Ammon's horn (tissue), 1 donor: ENCODE data around the gene TLE6.
A peak's percentile ranks its signal among the peaks of the same experiment; 100 is the strongest.
"Not testable (repeated sequence)": the region's sequence is repeated elsewhere in the genome, so short reads cannot be mapped to it uniquely, and the experiment has no call there.

ENCODE experiments used
- DNase-seq: peaks from one replicate; pipeline ENCODE4 v3.0.0-alpha.2; 2016; ENCODE audit warnings: low spot score

Gene TLE6

GRCh38 chr19:3029065-3029923 is 51.9 kb downstream of the TLE6 start, which contains the start of gene TLE2:
Gene TLE2 (minus strand): TSS chr19:3029280. CDS start chr19:3028904, 376 bp downstream.
- DNase-seq: no peak

GRCh38 chr19:3031607-3031867 is 54.2 kb downstream of the TLE6 start:
- no peak for DNase-seq

GRCh38 chr19:3033595-3034405 is 56.4 kb downstream of the TLE6 start:
- DNase-seq: peak; percentile 15

GRCh38 chr19:3034406-3034655 is 57.0 kb downstream of the TLE6 start:
- DNase-seq: no peak

- DNase-seq: peak; percentile 10
Measured at GRCh38 chr19:3034656-3035541, 57.5 kb downstream of the TLE6 start.

- peak; percentile 98 for DNase-seq
Measured at GRCh38 chr19:3035542-3036118, 58.3 kb downstream of the TLE6 start.

GRCh38 chr19:3036119-3036976 is 59.0 kb downstream of the TLE6 start:
- DNase-seq: peak; percentile 97

GRCh38 chr19:3036977-3037544 is 59.7 kb downstream of the TLE6 start:
- not testable (repeated sequence) for DNase-seq

GRCh38 chr19:3038214-3038613 is 60.9 kb downstream of the TLE6 start:
- DNase-seq: no peak

GRCh38 chr19:3039125-3039524 is 61.8 kb downstream of the TLE6 start:
- no peak for DNase-seq

GRCh38 chr19:3039641-3040077 is 62.3 kb downstream of the TLE6 start:
- DNase-seq: no peak

- DNase-seq: no peak
Measured at GRCh38 chr19:3041327-3041726, 64.0 kb downstream of the TLE6 start.

- no peak for DNase-seq
Measured at GRCh38 chr19:3041761-3042620, 64.6 kb downstream of the TLE6 start.

GRCh38 chr19:3042621-3043267 is 65.4 kb downstream of the TLE6 start:
- DNase-seq: no peak
